Renal cortex interstitium (tissue), 11 donors: ENCODE results near the gene SBDS. TPM values are rescaled to one million over a fixed set of nuclear protein-coding genes. Genes with fewer than 3 reads are reported as not detected.
"Not testable (repeated sequence)": the region's sequence is repeated elsewhere in the genome, so short reads cannot be mapped to it uniquely, and the experiment has no call there.

Experiments used
- DNase-seq, 11 donors: peaks; one replicate each; pipeline ENCODE4 v3.0.0-alpha.2; 2013; ENCODE audit warnings: low read depth in 9 of 11, low spot score in 4 of 11; ENCODE audit errors: extremely low read depth in 1 of 11
- polyA plus RNA-seq, 3 donors: library from polyadenylated mRNA; unstranded; fragments of 120-200 nt; gene quantifications; one replicate each; pipeline ENCODE4 v1.2.1, GENCODE V29; 2013; ENCODE audit not compliant: insufficient read length in 3 of 3

The SBDS gene
- polyA plus RNA-seq, 3 donors, result 100 to 131 (median 105) TPM

DNA sequence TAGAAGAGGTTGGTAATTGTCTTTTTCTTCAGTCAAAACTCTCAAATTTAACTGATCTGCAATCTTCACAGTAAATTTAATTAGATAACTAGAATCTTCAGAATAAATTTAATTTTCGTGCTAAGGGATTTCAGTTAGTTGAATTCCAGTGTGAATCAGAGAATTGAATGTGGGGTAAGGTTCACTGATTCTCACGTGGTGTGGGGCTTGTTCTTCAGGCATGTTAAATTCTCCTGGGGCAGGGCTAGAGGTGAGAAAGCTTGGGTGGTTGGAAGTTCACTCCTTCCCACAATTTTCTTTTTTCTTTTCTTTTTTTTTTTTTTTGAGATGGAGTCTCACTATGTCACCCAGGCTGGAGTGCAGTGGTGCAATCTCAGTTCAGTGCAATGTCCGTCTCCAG is 14.3 kb upstream of the SBDS start:
- DNase-seq, result not testable (repeated sequence)

DNA sequence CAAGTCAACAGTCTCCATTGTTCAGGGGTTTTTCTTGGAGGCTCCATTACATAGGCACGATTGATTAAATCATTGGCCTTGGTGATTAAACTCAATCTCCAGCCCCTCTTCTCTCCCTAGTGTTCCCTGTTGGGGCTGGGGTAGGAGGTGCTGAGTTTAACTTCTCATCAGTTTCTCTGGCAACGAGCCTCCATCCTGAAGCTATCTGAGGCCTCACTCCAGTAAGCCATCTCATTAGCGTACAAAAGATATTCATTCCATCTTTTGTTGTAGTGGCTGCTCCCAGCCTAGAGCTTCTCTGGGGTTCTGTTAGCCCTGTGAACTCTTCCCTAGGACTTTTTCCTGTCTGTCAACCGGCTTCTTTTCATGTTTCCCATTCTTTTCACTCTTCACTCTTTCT is 12.9 kb upstream of the SBDS start:
- DNase-seq, result no peak

GRCh38 chr7:67006965-67007364 is 11.6 kb upstream of the SBDS start:
- no peak for DNase-seq

GRCh38 chr7:67004145-67004544 is 8.8 kb upstream of the SBDS start:
- not testable (repeated sequence) for DNase-seq

- peak in 1 of 11 donors; percentile 5 for DNase-seq
Observed at GRCh38 chr7:67000601-67001258, 5.3 kb upstream of the SBDS start.

DNA sequence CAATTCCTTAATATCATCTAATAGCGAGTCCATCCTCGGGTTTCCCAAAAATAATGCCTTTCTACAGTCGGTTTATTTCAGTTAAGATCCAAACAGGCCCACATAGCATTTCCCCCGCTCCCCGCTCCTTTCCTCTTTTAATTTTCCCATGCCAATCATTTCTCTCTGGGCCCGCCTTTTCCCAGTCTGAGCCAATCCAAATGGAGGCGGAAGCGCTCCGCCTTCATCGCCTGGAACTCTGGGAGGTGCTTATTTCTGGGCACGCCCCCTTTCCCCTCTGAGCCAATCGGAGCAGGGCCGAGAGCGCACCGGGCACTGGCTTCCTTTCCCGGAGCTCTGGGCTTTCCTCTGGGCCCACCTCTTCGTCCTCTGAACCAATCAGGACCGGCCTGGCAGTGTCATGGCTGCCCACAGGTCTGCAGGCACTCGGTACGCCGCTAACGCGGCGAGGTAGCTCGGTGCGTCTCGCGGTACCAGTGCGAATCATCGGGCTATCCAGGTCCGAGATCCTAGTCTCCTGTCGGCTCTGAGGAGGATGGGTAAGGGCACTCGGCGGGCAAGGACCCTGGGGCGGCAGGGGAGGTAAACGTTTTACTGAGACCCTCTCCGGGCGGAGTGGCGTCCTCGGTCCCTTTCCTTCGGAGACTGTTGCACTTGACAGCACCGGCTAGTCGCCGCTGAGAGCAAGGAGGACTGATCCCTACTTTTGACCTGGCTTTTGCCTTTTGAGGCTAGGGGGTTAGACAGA is 1.2 kb upstream of the SBDS start, which contains the start of gene TYW1:
TSS of gene TYW1 (plus strand) at position 390 of the 748 bp plus-strand sequence. CDS start at position 536, 146 bp downstream.
- peak; percentile 93 to 97 (median 97) for DNase-seq

GRCh38 chr7:66994691-66995049 is 716 bp downstream of the SBDS start:
- DNase-seq, result peak in 8 of 11 donors; percentile 17 to 38 (median 30)

- not testable (repeated sequence) for DNase-seq
Observed at GRCh38 chr7:66994051-66994450, 1.3 kb downstream of the SBDS start.

DNA sequence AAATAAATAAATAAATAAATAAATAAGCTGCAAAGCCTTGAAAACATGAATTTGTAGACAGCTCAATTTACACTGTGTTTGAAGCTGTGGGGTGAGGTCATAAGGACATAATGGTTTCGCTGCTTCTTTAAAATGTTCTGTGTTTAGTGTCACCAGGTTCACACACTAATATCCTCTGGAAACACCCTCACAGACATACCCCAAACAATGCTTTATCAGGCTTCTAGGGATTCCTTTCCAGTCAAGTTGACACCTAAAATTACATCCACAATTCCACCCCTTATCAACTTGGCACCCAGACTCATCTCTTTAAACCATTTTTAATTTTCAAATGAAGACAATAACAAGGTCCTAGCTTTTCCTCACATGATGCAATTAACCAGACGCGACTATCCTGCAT is 5.8 kb downstream of the SBDS start:
- not testable (repeated sequence) for DNase-seq

GRCh38 chr7:66980336-66980735 is 15.1 kb downstream of the SBDS start:
- not testable (repeated sequence) for DNase-seq

DNA sequence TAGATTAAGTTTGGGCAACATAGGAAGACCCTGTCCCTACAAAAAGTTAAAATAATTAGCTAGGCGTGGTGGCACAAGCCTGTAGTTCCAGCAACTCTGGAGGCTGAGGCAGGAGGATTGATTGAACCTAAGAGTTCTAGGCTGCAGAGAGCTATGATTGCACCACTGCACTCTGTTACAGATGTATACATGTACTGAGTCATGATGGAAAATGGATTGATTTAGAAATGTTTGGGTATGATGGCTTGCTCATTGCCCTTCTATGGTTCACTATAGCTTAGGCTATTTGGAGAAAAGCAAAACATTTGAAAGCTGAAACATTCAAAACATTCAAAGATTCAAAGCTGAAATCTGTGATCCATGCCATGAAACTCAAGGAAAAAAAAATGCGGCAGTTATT is 16.4 kb downstream of the SBDS start:
- DNase-seq, result not testable (repeated sequence)

DNA sequence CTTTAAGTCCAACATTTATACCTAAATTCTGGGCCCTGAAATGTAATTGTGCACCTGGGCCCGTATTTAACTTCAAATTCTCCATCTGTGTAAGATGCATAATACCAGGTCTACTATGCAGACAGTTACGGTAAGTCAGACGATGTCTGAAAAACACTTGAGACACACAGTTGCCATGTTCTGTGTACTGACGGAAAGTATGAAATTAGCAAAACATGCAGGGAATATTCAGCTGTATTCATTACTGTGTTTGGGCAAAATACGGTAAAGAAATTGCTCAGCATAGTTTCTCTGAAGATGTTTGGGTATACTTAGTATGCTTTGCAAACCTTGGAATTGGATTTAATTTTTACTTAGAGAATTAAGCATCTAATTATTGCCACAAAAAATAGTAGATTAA is 17.1 kb downstream of the SBDS start:
- not testable (repeated sequence) for DNase-seq

DNA sequence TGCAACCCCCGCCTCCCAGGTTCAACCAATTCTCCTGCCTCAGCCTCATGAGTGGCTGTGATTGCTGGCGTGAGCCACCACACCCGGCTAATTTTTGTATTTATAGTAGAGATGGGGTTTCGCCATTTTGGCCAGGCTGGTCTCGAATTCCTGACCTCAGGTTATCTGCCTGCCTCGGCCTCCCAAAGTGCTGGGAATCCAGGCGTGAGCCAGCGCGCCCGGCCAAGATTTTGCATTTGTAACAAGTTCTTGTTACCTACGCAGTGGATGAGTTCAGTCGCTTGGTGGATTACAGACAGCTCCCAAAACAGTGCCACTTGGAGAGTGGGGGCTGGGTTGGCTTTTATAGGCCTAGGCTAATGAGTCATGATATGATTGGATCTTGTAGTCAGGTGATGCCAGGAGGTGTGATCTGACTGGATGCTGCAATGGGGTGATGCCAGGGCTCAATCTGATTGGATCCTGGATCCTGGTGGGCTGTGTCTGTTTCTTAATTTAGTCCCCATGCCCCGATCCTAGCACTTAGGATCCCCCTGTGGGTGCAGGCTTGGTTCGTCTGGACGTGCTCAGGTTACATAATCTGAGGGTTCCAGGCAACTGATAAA is 20.3 kb downstream of the SBDS start:
- no peak for DNase-seq

- DNase-seq, result no peak
Observed at GRCh38 chr7:66970310-66970709, 25.1 kb downstream of the SBDS start.

- DNase-seq, result not testable (repeated sequence)
Observed at GRCh38 chr7:66969001-66969400, 26.4 kb downstream of the SBDS start.

- DNase-seq, result no peak
Observed at GRCh38 chr7:66967029-66967428, 28.4 kb downstream of the SBDS start.

DNA sequence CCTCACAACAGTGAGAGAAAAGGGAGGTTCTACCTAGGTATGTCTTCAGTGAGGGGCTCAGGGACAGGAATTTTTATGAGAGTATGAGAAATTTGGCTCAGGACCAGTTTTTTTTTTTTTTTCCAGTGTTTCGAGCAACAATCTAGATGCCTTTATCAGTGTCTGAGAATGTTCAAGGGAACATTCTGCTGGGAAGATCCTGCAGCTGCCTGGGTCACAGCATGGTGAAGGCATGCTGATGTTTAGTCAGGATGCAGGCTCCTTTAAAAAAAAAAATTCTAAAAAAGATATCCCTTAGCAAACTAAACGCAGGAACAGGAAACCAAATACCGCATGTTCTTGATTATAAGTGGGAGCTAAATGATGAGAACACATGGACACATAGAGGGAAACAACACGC is 31.0 kb downstream of the SBDS start:
- no peak for DNase-seq

GRCh38 chr7:66961096-66961495 is 34.3 kb downstream of the SBDS start:
- no peak for DNase-seq

DNA sequence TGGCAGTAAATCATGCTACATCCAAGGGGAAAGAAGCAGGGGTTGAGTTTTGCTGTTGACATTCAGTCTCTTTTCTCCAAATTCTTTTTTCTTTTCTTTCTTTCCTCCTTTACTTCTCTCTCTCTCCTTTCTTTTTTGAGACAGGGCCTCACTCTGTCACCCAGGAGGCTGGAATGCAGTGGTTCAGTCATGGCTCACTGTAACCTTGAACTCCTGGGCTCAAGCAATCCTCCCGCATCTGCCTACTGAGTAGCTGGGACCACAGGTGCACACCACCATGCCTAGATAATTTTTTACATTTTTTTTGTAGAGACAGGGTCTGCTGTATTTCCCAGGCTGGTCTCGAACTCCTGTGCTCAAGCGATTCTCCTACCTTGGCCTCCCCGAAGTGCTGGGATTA is 35.2 kb downstream of the SBDS start:
- DNase-seq, result no peak
